GM21529 (cell line): ENCODE results near the gene METTL25.

Experiments used
- ATAC-seq: cut with Tn5 transposase; IDR thresholded peaks from one replicate; pipeline ENCODE4 v1.9.1; 2021; ENCODE audit not compliant: unreplicated experiment

Gene METTL25

DNA sequence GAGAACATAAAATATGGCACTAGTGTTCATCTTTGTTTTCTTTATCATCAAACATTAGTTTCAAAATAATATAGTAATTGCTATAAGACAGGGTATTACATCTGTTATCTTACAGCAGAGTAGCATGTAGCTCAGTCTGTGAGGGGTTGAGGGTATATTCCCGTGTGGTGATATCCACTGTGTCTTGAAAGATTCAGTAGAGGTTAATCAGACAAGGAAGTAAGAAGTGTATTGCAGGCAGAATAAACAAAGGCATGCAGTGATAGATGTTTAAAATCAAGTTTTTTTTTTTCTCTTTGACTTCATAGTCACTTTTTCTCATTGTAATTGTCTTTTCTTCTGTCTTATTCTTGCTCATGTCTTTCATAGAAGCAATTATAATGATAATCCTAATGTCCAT is 48.3 kb downstream of the METTL25 start:
- no peak for ATAC-seq

DNA sequence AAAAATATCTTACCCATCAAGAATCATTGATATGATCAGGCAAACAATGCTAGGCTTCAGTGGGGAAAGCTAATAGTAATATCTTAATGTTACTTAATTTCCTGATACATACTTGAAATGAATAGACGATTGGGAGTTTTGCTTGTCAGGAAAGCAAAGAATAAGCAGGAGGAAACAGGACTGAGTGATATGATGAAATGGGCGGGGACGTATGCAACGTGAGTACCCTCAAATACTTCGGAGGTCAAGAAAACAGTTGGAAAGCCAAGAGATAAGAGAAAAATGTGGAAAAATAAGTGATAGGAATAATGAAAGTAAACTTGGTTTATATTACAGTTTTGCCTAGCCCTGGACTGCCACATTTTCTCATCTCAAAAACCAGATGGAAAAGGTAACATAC is 49.2 kb downstream of the METTL25 start:
- no peak for ATAC-seq

DNA sequence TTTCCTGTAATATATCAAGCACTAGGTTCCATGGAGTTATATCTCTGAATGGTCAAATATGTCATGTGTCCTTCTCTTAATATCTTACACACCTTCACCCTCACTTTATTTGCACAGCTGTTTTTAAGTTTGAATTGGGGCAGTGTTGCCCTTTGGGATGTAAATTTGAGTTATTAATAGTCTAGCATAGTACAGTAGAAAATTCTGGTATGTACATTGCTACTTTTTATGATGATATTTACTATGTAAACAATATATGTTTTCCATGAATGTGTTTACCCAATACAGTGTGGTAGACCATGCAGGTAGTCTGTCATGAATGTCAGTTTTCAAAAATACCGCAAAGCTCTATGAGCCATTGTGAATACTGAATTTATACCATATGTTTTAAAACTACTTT is 50.5 kb downstream of the METTL25 start:
- no peak for ATAC-seq

- no peak for ATAC-seq
These were observed 53.4 kb downstream of the METTL25 start for GRCh38 chr12:82411546-82412230.

- no peak for ATAC-seq
These were observed 53.9 kb downstream of the METTL25 start for GRCh38 chr12:82412246-82412645.

DNA sequence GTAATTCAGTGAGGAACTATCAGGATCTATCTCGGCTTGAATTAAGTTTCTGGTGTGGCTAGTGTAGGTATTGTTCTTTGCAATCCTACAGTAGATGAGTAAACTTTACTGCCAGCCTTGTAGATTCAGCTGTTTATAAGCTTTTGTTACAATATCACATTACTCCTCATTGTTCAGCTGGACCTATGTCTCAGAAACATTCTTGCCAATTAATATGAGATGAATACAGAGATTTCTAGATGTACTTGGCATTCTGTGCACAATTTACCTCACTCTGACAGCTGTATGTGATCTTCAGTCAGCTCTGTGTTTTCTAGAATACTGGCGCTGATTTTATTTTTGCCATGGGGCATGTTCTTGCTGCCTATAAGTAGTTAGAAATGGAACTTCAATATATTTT is 55.7 kb downstream of the METTL25 start:
- no peak for ATAC-seq

GRCh38 chr12:82414926-82415325 is 56.6 kb downstream of the METTL25 start:
- ATAC-seq, result no peak

DNA sequence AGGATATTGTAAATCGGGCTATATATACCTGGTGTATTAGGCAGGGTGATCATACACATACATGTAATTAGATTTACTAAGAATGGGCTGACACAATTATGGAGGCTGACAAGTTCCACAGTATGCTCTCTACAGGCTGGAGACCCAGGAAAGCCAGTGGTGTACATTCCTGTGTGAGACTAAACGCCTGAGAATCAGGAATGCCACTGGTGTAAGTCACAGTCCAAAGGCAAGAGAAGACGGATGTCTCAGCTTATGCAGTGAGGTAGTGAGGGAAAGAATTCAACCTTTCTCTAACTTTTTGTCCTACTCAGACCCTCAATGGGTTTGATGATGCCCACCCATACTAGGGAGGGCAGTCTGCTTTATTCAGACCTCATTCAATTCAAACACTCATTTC is 57.1 kb downstream of the METTL25 start:
- ATAC-seq, result no peak

- no peak for ATAC-seq
These were observed 66.9 kb downstream of the METTL25 start for GRCh38 chr12:82425241-82425640.

GRCh38 chr12:82426081-82426480 is 67.8 kb downstream of the METTL25 start:
- no peak for ATAC-seq

- no peak for ATAC-seq
These were observed 68.3 kb downstream of the METTL25 start for GRCh38 chr12:82426586-82426985.

DNA sequence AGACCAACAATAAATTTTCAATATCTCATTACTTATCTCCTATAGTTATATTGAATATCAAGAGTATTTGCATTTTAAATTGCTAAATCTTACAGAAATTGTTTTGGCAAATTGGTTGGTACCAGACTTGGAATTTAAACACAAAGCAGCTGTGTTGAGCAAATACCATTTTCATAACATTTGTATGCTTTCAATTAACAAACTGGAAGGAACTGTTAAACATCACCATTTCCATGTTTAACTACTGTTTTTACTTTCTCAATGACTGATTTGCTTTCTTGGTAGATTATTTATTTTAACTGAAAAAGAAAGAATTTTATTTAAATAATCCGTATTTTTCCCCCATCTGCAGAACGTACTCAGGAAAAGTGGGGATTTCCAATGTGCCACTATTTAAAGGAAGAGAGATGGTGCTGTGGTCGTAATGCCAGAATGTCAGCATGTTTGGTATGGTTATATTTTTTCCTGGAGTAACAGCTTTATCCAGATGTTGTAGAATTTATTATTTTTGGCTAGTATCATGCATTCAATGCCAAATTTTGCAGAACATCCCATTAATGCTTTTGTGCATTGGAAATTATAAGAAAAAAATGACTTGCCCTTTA is 72.3 kb downstream of the METTL25 start:
- ATAC-seq, result no peak

GRCh38 chr12:82434392-82434911 is 76.1 kb downstream of the METTL25 start:
- no peak for ATAC-seq

DNA sequence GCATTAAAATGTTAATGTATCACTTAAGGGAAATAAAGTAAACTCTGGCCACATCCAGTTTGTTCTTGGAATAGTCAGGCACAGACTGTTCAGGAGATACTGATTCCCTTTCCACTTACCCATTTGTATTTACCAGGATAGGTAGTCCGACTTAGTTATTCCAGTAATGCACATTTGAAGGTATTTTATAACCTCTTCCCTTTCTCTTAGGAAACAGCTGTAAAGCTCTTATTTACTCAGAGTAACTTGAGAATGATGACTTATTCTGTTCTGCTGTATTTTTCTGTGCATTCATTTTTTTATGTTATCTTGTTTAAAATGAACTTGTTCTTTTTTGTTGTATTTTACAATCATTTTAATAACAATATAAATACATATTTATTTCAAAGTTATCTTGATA is 78.0 kb downstream of the METTL25 start:
- ATAC-seq, result no peak

DNA sequence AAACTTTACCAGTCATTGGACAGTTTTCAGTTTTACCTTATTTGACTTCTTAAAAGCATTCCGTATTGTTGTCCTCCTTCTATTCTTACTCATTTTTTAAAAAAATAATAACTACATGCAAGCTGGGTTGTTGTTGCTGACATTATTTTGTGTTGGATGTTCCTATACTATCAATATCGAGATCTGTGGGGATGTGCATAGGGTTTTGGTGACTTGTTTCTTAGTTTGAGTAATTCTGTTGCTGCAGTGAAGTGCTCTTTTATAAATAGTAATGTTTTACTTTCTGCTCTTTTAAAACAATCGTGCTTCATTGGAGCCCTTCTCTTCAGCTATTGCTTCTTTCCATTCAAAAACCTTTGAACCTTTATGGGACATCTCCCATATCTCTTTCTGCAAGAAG is 79.4 kb downstream of the METTL25 start:
- peak; percentile 45 for ATAC-seq

- peak; percentile 58 for ATAC-seq
These were observed 80.0 kb downstream of the METTL25 start for GRCh38 chr12:82438356-82438755.

DNA sequence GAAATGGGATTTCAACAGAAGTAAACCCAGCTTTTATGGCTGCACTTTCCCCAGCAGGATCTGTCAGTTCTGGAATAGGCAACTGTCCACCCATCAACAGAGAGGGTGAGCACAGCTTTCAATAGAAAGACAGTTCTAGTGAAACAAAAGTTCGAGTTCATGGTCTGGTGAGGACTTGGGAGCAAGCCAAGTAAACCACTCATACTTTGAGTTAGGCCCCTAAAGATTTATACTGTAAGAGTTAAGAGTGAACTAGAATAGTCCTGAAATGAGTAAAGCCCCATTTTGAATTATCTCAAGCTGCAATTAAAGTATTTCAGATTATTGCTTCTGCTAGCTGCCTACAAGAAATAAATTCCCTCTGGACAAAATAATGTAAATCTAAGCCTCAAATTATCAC is 82.6 kb downstream of the METTL25 start:
- ATAC-seq, result no peak

- no peak for ATAC-seq
These were observed 90.7 kb downstream of the METTL25 start for GRCh38 chr12:82448911-82449578.

GRCh38 chr12:82456633-82457032 is 98.3 kb downstream of the METTL25 start:
- no peak for ATAC-seq

- no peak for ATAC-seq
These were observed 99.8 kb downstream of the METTL25 start for GRCh38 chr12:82458101-82458500.

DNA sequence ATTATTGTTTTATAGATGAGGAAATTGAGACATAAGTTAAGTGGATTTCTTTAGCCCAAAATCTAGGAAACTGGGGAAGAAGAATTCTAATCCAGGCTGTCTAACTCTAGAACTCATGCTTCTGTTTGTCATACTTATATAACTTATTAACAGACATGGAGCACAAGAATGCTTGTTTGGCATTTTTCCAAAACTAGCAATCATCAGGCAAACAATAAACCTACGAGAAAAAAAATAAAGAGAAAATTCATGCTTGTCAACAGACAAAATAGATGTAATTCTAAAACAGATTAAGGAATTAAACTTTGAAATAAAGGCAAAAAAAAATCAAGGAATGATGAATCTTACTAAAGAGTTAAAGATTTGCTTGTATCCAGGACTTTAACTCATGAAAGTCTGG is 103.1 kb downstream of the METTL25 start:
- ATAC-seq, result no peak

- ATAC-seq, result no peak
These were observed 103.5 kb downstream of the METTL25 start for GRCh38 chr12:82461836-82462235.
